DND-41 (cell line): ENCODE data around the gene FGF14.

Experiments
- ATAC-seq: fragments of 200-7000 bp; cut with Tn5 transposase; 3 replicates; pipeline ENCODE4 v1.9.1; 2021; ENCODE audit warnings: low read depth; ENCODE audit not compliant: insufficient read depth
- DNase-seq: peaks from one replicate; pipeline ENCODE4 v3.0.0-alpha.2; 2020
- H2AFZ ChIP-seq: 2 replicates; pipeline ENCODE4 v1.6.0; 2012; ENCODE audit warnings: low read depth, low read length
- H3K27ac ChIP-seq: 2 replicates; pipeline ENCODE4 v1.5.1; 2012; ENCODE audit warnings: low read length, inconsistent platforms
- H3K27me3 ChIP-seq: fragments of 200-600 bp; sonication (generic); 2 replicates; pipeline ENCODE4 v1.6.0; 2012; ENCODE audit warnings: low read length, mild to moderate bottlenecking, inconsistent platforms; ENCODE audit not compliant: insufficient read depth, poor library complexity
- H3K36me3 ChIP-seq: 2 replicates; pipeline ENCODE4 v1.5.1; 2012; ENCODE audit warnings: low read length, inconsistent platforms; ENCODE audit not compliant: insufficient read depth
- H3K4me1 ChIP-seq: 2 replicates; pipeline ENCODE4 v1.5.1; 2012; ENCODE audit warnings: mild to moderate bottlenecking, low read length; ENCODE audit not compliant: insufficient read depth
- H3K4me2 ChIP-seq: 2 replicates; pipeline ENCODE4 v1.6.0; 2012; ENCODE audit warnings: mild to moderate bottlenecking, moderate library complexity, low read length, inconsistent platforms; ENCODE audit not compliant: insufficient read depth
- H3K4me3 ChIP-seq, 2 experiments: fragments of 200-600 bp in 1 of 2; shearing (Covaris generic) in 1 of 2; 2 replicates each; pipeline ENCODE4 v1.5.1; 2012 to 2016; ENCODE audit warnings: inconsistent platforms in 2 of 2, low read length in 2 of 2, mild to moderate bottlenecking in 2 of 2, low read depth in 1 of 2, moderate library complexity in 1 of 2
- H3K79me2 ChIP-seq: 2 replicates; pipeline ENCODE4 v1.6.0; 2012; ENCODE audit warnings: low read length, inconsistent platforms; ENCODE audit not compliant: insufficient read depth
- H3K9ac ChIP-seq: 2 replicates; pipeline ENCODE4 v1.6.0; 2012; ENCODE audit warnings: low read depth, mild to moderate bottlenecking, inconsistent platforms, low read length, moderate library complexity
- H3K9me3 ChIP-seq: 2 replicates; pipeline ENCODE4 v1.5.1; 2012; ENCODE audit warnings: low read length, moderate library complexity, mild to moderate bottlenecking, inconsistent platforms; ENCODE audit not compliant: insufficient read depth, severe bottlenecking
- H4K20me1 ChIP-seq: 2 replicates; pipeline ENCODE4 v1.6.0; 2012; ENCODE audit warnings: low read length; ENCODE audit not compliant: insufficient read depth
- CTCF ChIP-seq: IDR thresholded peaks from 2 replicates; pipeline ENCODE4 v1.5.1; 2012; ENCODE audit warnings: borderline replicate concordance, low read length, moderate library complexity, mild to moderate bottlenecking; ENCODE audit not compliant: poor library complexity, severe bottlenecking; ENCODE audit errors: extremely low read depth
- EZH2 ChIP-seq: IDR thresholded peaks from 3 replicates; pipeline ENCODE4 v1.6.1; 2012; ENCODE audit warnings: borderline replicate concordance, low read depth, mild to moderate bottlenecking, moderate library complexity, low read length, inconsistent platforms; ENCODE audit not compliant: severe bottlenecking

The FGF14 gene

GRCh38 chr13:102402290-102402689 lies 442 bp upstream of the FGF14 start:
- H4K20me1 ChIP-seq = no peaks in the 10 kb centered on the region
- no peaks in the 10 kb centered on the region for H3K4me1 ChIP-seq
- H3K79me2 ChIP-seq = no peaks in the 10 kb centered on the region
- no peaks in the 10 kb centered on the region for H3K9me3 ChIP-seq
- ATAC-seq (no peak), DNase-seq (no peak)
- H3K4me3 ChIP-seq = no peak overlapping the region
- H3K4me2 ChIP-seq = no peak overlapping the region
- H3K27me3 ChIP-seq = no peaks in the 10 kb centered on the region
- H3K9ac ChIP-seq = no peak overlapping the region
- H3K27ac ChIP-seq = no peak overlapping the region
- H2AFZ ChIP-seq = no peak overlapping the region
- TF ChIP-seq EZH2 (no peak), CTCF (no peak)
- H3K36me3 ChIP-seq = no peaks in the 10 kb centered on the region

GRCh38 chr13:102401265-102401664 lies 583 bp downstream of the FGF14 start:
- no peaks in the 10 kb centered on the region for H3K27me3 ChIP-seq
- no peak overlapping the region for H3K4me2 ChIP-seq
- ATAC-seq = no peak
- no peak for TF ChIP-seq CTCF
- no peak for TF ChIP-seq EZH2
- H3K4me1 ChIP-seq = no peaks in the 10 kb centered on the region
- no peaks in the 10 kb centered on the region for H3K9me3 ChIP-seq
- H2AFZ ChIP-seq = no peak overlapping the region
- no peaks in the 10 kb centered on the region for H3K79me2 ChIP-seq
- no peak for DNase-seq
- no peak overlapping the region for H3K4me3 ChIP-seq
- H4K20me1 ChIP-seq = no peaks in the 10 kb centered on the region
- H3K9ac ChIP-seq = no peak overlapping the region
- no peak overlapping the region for H3K27ac ChIP-seq
- H3K36me3 ChIP-seq = no peaks in the 10 kb centered on the region

- Histone ChIP-seq H3K79me2 (no peaks in the 10 kb centered on the region), H4K20me1 (no peaks in the 10 kb centered on the region), H3K4me1 (no peaks in the 10 kb centered on the region), H3K9me3 (no peaks in the 10 kb centered on the region), H2AFZ (no peak overlapping the region), H3K4me3 (no peak overlapping the region), H3K36me3 (no peaks in the 10 kb centered on the region), H3K9ac (no peak overlapping the region), H3K4me2 (no peak overlapping the region), H3K27me3 (no peaks in the 10 kb centered on the region), H3K27ac (no peak overlapping the region)
- DNase-seq (no peak), ATAC-seq (no peak)
- TF ChIP-seq EZH2 = no peak
- TF ChIP-seq CTCF = no peak
Observed at GRCh38 chr13:102400675-102401145, 1.1 kb downstream of the FGF14 start.
